NCI-H526 treated with DMSO at 0.1 percent for 48 hours (cell line): Measurements from ENCODE around the gene GRWD1.
A peak's percentile ranks its signal among the peaks of the same experiment; 100 is the strongest.

Source experiments
- DNase-seq: peaks from one replicate; lab custom pipeline; 2025; lab: John Stamatoyannopoulos, UW

The GRWD1 gene

GRCh38 chr19:48498595-48499311 lies 53.0 kb downstream of the GRWD1 start:
- DNase-seq: no peak

- DNase-seq: no peak
Measured at GRCh38 chr19:48499316-48500090, 53.7 kb downstream of the GRWD1 start.

GRCh38 chr19:48500830-48501493 lies 55.2 kb downstream of the GRWD1 start:
- no peak for DNase-seq

GRCh38 chr19:48501494-48502349 lies 55.9 kb downstream of the GRWD1 start:
- DNase-seq: peak; percentile 95

GRCh38 chr19:48502350-48503018 lies 56.7 kb downstream of the GRWD1 start:
- DNase-seq: no peak

GRCh38 chr19:48506138-48506733 lies 60.5 kb downstream of the GRWD1 start:
- DNase-seq: no peak
